ENCODE data around the gene BMP5. TPM values are rescaled to one million over a fixed set of nuclear protein-coding genes. Genes with fewer than 3 reads are reported as not detected.

BMP5 gene
- 1.7 TPM in 1 of 2 replicates, not detected in the other for total RNA-seq

DNA sequence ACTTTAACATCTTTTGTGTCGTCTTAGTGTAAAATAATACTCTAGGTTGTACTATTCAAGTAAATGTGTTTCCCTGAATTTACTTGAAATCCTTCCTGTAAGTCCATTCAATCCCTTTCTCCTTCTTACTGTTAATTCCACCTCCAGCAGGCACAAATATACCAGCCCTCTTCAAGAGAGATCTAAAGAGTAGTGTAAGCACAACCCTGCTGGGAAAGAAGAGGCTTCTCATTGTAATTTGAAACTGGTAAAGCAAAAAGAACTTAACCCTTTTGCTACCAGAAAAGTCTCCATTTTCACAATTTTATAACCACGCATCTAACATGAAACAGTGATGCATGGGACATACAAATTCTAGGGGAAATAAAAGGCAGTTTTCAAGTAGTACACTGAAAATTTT is at the start of gene BMP5:
Gene BMP5, minus strand, starts transcription at position 191 of the 400 bp plus-strand sequence. CDS start 725 bp downstream, outside the sequence.

All from thoracic aorta endothelial cell (primary cell).